ENCODE results near the gene EFNA5.

DNA sequence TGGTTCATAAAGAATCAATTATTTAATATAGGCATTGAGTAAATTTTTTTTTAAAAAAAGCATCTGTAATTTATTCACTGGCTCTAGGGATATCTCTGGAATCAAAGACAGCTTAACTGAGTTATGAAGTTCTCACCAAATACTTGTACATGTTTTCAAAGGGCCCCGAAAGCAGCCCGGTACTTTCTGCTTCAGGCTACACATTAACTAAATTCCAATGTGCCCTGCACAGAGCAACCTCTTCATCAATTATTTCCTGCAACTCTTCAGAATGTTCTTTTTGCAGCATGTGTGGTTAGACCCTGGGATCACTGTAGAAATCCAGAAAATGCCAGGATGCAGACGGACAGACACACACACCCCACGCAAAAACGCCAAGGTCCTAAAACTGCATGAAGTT, 209.0 kb downstream of the EFNA5 start:
- TF ChIP-seq RCOR1 (IDR thresholded peaks at IDR 0.05; ENCODE audit: low read length) (no peak), TAF1 (IDR thresholded peaks at IDR 0.05; ENCODE audit: borderline replicate concordance, low read depth, low read length) (no peak), EZH2phosphoT487 (IDR thresholded peaks at IDR 0.05; ENCODE audit: borderline replicate concordance, low read depth) (no peak), TEAD4 (IDR thresholded peaks at IDR 0.05; ENCODE audit: borderline replicate concordance, insufficient read depth) (no peak), YY1 (IDR thresholded peaks at IDR 0.05; ENCODE audit: low read depth) (no peak), RXRA (IDR thresholded peaks at IDR 0.05; ENCODE audit: borderline replicate concordance, low read depth) (no peak), SMC3 (IDR thresholded peaks at IDR 0.05; ENCODE audit: low read depth, low read length) (no peak), POLR2AphosphoS5 (IDR thresholded peaks at IDR 0.05; ENCODE audit: low read depth, low read length) (no peak), CHD2 (IDR thresholded peaks at IDR 0.05; ENCODE audit: low read length, partially characterized antibody) (no peak)
- TF ChIP-seq, protein P1, sequence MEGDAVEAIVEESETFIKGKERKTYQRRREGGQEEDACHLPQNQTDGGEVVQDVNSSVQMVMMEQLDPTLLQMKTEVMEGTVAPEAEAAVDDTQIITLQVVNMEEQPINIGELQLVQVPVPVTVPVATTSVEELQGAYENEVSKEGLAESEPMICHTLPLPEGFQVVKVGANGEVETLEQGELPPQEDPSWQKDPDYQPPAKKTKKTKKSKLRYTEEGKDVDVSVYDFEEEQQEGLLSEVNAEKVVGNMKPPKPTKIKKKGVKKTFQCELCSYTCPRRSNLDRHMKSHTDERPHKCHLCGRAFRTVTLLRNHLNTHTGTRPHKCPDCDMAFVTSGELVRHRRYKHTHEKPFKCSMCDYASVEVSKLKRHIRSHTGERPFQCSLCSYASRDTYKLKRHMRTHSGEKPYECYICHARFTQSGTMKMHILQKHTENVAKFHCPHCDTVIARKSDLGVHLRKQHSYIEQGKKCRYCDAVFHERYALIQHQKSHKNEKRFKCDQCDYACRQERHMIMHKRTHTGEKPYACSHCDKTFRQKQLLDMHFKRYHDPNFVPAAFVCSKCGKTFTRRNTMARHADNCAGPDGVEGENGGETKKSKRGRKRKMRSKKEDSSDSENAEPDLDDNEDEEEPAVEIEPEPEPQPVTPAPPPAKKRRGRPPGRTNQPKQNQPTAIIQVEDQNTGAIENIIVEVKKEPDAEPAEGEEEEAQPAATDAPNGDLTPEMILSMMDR (IDR thresholded peaks at IDR 0.05): no peak
- TF ChIP-seq, protein P2, sequence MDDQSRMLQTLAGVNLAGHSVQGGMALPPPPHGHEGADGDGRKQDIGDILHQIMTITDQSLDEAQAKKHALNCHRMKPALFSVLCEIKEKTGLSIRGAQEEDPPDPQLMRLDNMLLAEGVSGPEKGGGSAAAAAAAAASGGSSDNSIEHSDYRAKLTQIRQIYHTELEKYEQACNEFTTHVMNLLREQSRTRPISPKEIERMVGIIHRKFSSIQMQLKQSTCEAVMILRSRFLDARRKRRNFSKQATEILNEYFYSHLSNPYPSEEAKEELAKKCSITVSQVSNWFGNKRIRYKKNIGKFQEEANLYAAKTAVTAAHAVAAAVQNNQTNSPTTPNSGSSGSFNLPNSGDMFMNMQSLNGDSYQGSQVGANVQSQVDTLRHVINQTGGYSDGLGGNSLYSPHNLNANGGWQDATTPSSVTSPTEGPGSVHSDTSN (IDR thresholded peaks at IDR 0.05): no peak
- TF ChIP-seq, protein P3, sequence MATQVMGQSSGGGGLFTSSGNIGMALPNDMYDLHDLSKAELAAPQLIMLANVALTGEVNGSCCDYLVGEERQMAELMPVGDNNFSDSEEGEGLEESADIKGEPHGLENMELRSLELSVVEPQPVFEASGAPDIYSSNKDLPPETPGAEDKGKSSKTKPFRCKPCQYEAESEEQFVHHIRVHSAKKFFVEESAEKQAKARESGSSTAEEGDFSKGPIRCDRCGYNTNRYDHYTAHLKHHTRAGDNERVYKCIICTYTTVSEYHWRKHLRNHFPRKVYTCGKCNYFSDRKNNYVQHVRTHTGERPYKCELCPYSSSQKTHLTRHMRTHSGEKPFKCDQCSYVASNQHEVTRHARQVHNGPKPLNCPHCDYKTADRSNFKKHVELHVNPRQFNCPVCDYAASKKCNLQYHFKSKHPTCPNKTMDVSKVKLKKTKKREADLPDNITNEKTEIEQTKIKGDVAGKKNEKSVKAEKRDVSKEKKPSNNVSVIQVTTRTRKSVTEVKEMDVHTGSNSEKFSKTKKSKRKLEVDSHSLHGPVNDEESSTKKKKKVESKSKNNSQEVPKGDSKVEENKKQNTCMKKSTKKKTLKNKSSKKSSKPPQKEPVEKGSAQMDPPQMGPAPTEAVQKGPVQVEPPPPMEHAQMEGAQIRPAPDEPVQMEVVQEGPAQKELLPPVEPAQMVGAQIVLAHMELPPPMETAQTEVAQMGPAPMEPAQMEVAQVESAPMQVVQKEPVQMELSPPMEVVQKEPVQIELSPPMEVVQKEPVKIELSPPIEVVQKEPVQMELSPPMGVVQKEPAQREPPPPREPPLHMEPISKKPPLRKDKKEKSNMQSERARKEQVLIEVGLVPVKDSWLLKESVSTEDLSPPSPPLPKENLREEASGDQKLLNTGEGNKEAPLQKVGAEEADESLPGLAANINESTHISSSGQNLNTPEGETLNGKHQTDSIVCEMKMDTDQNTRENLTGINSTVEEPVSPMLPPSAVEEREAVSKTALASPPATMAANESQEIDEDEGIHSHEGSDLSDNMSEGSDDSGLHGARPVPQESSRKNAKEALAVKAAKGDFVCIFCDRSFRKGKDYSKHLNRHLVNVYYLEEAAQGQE (IDR thresholded peaks at IDR 0.05; ENCODE audit: low read depth, low read length): no peak

Data from SK-N-SH (cell line).